ENCODE data around the gene LAPTM4A.

DNA sequence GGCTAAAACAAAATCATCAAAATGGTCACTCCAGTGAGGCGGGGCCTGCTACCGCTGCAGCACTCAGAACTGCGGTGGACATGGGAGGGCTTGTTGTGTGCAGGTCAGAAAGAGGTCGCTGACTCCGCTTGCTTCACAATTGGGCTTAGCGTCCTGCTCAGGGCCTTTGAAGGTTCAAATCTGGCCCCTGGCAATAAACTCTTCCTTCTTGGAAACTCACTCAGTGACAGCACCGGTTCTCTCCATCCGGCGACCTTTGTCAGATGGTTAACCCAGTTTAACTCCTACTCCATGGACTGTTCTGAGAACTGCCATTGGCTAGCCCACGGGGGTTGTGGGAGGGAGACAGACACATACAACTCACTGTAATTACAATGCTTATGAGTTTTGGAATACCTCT, 29.0 kb upstream of the LAPTM4A start:
- TF ChIP-seq, protein P1, sequence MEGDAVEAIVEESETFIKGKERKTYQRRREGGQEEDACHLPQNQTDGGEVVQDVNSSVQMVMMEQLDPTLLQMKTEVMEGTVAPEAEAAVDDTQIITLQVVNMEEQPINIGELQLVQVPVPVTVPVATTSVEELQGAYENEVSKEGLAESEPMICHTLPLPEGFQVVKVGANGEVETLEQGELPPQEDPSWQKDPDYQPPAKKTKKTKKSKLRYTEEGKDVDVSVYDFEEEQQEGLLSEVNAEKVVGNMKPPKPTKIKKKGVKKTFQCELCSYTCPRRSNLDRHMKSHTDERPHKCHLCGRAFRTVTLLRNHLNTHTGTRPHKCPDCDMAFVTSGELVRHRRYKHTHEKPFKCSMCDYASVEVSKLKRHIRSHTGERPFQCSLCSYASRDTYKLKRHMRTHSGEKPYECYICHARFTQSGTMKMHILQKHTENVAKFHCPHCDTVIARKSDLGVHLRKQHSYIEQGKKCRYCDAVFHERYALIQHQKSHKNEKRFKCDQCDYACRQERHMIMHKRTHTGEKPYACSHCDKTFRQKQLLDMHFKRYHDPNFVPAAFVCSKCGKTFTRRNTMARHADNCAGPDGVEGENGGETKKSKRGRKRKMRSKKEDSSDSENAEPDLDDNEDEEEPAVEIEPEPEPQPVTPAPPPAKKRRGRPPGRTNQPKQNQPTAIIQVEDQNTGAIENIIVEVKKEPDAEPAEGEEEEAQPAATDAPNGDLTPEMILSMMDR (IDR thresholded peaks at IDR 0.05) = no peak
- TF ChIP-seq POLR2A (IDR thresholded peaks at IDR 0.05) = no peak

Data from vagina (tissue), 2 donors.